ENCODE results near the gene HIVEP3.

HIVEP3 gene

GRCh38 chr1:41599912-41600311, 318.8 kb downstream of the HIVEP3 start:
- ChIA-PET CTCF (no interaction called here), POLR2A (no interaction called here)
- no peak for DNase-seq (ENCODE audit: extremely low spot score)
- TF ChIP-seq CTCF (IDR thresholded peaks at IDR 0.05; ENCODE audit: control extremely low read depth, extremely low read depth, low read depth, missing control alignments): no peak

GRCh38 chr1:41598325-41598724, 320.4 kb downstream of the HIVEP3 start:
- POLR2A ChIA-PET: no interaction called here
- CTCF ChIA-PET: interaction anchor here (1.6 kb wide), 1 partner anchor 23 kb away, joined by 4 read pairs; no protein-coding TSS in a partner anchor
- no peak for DNase-seq (ENCODE audit: extremely low spot score)
- TF ChIP-seq CTCF (IDR thresholded peaks at IDR 0.05; ENCODE audit: control extremely low read depth, extremely low read depth, low read depth, missing control alignments): no peak

GRCh38 chr1:41592451-41593125, 326.1 kb downstream of the HIVEP3 start:
- no peak for DNase-seq (ENCODE audit: extremely low spot score)
- CTCF ChIA-PET: interaction anchor here (1.4 kb wide), 2 partner anchors 18 to 581 kb away, joined by 3 read pairs; no protein-coding TSS in a partner anchor
- TF ChIP-seq CTCF (IDR thresholded peaks at IDR 0.05; ENCODE audit: control extremely low read depth, extremely low read depth, low read depth, missing control alignments): no peak
- POLR2A ChIA-PET: no interaction called here

- no peak for TF ChIP-seq CTCF (IDR thresholded peaks at IDR 0.05; ENCODE audit: control extremely low read depth, extremely low read depth, low read depth, missing control alignments)
- CTCF ChIA-PET: no interaction called here
- POLR2A ChIA-PET: no interaction called here
- DNase-seq (ENCODE audit: extremely low spot score): no peak
Observed at GRCh38 chr1:41591891-41592290, 326.8 kb downstream of the HIVEP3 start.

GRCh38 chr1:41590331-41590730, 328.4 kb downstream of the HIVEP3 start:
- POLR2A ChIA-PET: no interaction called here
- DNase-seq (ENCODE audit: extremely low spot score): no peak
- TF ChIP-seq CTCF (IDR thresholded peaks at IDR 0.05; ENCODE audit: control extremely low read depth, extremely low read depth, low read depth, missing control alignments): no peak
- CTCF ChIA-PET: interaction anchor here (1.0 to 3.1 kb wide), 4 partner anchors 16 to 309 kb away, joined by 3 to 18 read pairs (median 3); no protein-coding TSS in a partner anchor

GRCh38 chr1:41589395-41589794, 329.3 kb downstream of the HIVEP3 start:
- TF ChIP-seq CTCF (IDR thresholded peaks at IDR 0.05; ENCODE audit: control extremely low read depth, extremely low read depth, low read depth, missing control alignments): no peak
- CTCF ChIA-PET: interaction anchor here (1.2 to 3.1 kb wide), 3 partner anchors 9 to 51 kb away, joined by 3 to 18 read pairs (median 4); no protein-coding TSS in a partner anchor
- no peak for DNase-seq (ENCODE audit: extremely low spot score)
- POLR2A ChIA-PET: no interaction called here

All from GM10248 (cell line).